NCI-H187 treated with DMSO at 0.1 percent for 48 hours (cell line): ENCODE results near the gene KISS1.
A peak's percentile ranks its signal among the peaks of the same experiment; 100 is the strongest.

ENCODE experiments used
- DNase-seq: peaks from one replicate; lab custom pipeline; 2025; lab: John Stamatoyannopoulos, UW

KISS1 gene

DNA sequence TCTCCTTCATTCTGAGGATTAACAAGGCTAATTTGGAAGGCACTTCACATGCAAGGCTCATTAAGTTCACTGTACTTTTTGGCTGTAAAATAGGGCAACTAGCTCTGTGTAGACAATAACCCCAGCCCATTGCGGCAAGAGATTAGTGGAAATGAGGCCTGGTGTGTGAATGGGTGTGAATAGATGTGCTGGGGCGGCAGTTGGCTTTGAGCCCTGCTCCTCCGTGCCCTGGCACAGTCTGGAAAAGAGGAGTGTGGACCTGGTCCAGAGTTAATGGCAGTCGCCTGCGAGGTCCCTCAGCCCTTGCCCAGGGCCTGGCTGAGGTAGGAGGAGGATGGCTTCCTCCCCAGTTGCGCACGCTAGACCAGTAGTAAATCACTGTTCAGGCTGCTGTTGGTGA is 4.8 kb downstream of the KISS1 start:
- DNase-seq, result no peak

DNA sequence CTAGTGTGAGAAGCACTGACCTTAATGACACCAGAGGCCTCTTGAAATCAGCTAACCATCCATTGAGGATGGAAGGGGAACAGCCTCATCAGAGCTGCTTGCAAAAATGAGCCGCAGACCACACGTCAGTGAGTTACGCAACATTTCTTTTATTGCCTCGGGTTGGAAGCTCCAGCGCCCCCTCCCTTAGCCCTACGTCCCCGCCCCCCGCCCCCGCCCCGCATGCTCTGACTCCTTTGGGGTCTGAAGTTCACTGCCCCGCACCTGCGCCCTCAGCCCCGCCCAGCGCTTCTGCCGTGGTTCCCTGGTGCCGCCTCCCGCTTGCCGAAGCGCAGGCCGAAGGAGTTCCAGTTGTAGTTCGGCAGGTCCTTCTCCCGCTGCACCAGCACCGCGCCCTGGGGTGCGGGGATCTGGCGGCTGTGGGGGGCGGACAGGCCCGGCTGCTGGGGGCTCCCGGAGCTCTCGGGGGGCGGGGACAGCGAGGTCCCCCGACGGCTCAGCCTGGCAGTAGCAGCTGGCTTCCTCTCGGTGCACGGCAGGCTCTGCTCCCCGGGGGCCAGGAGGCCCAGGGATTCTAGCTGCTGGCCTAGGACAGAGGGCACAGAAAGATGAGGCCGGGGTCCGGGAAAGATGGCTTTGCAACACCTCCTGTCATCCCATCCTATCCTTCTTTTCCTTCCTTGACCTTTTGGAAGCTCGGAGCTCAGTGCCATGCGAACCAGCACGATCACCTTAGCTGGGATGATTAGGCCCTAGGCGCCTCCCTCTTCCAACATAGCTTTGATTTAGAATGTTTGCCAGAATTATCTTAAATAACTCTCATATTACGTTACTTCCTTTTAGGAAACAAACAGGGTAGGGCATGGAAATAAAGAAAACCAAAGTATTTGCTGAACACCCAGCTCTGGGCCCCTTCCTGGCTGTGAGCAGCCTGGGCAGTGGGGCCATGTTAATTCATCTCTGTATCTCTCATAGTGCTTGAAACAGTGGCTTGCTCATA is 5.8 kb downstream of the KISS1 start:
- DNase-seq, result no peak

DNA sequence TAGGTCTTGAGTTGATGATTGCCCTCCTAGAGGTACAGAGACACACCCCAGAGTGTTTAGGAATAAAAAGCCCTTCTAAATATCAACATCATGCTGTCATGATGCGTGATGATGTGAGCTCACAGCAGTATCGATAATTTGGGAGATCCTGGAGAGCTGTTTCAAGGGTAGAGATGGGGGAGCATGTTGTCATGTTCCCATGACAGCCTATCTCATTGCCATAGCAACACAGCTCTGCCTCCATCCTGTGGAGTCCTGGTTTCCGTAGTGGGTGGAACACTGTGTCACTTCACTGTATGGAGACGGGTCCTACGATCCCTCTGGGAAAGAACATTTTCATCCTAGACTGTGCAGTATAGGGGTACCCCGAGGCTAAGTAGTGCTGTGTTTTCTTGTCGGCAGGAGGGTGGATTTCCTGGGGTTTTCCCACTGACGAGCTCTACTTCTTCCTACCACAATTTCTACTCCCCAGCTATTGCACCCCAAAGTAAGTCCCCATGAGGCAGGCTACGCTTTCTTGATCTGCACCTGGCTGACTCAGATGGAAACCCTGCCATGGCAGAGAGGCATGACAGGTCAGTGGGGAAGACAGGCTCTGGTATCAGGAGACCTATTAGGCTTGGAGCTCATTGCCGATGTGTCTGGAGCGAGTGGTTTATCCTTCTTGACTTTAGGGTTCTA is 7.2 kb downstream of the KISS1 start:
- DNase-seq, result no peak

DNA sequence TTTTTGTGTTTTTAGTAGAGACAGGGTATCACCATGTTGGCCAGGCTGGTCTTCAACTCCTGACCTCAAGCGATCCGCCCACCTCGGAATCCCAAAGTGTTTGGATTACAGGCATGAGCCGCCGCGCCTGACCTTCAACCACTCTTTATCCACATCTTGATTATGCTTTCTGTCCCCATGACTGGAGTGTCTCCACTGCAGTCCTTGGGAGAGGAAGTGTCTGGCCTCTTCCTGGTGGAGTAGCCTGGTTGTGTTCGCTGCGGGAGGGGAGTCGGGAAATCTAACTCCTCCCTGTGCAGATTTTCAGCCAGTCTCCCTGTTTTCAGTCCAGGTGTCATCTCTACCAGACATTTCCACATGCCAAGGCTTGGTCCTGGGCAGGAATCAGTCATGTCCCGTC is 9.7 kb downstream of the KISS1 start:
- DNase-seq, result no peak

DNA sequence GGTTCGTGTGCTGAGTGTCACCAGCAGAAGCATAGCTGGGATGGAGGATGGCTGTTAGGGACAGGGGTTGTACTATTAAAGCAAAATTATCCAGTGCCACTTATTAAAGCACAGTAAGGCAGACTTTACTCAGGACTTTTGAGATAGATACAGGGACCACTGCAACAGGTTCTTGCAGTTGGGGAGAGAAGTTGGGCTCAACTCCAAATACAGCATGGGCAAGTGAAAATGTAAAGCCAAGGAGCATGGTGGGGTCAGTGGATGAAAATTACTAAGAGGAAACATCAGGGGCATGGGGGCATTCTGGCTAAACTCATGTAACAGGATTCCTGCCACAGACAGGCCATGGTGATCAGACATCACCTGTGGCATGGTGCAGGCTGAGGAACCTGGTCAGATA is 15.2 kb downstream of the KISS1 start:
- no peak for DNase-seq

DNA sequence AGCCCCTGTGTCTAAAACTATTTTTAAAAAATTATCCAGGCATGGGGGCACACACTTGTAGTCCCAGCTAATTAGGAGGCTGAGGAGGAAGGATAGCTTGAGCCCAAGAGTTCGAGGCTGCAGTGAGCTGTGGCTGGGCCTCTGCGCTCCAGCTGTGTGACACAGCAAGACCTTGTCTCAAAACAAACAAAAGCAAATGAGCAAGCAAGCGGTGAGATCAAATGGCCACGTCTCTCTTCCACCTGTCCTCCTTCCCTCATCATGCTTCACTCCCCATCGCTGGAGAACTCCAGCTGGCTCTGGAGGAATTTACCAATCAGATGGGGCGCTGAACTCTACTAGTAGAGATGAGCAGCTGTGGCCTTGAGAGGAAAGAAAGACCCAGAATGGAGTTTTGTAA is 16.2 kb downstream of the KISS1 start:
- no peak for DNase-seq

DNA sequence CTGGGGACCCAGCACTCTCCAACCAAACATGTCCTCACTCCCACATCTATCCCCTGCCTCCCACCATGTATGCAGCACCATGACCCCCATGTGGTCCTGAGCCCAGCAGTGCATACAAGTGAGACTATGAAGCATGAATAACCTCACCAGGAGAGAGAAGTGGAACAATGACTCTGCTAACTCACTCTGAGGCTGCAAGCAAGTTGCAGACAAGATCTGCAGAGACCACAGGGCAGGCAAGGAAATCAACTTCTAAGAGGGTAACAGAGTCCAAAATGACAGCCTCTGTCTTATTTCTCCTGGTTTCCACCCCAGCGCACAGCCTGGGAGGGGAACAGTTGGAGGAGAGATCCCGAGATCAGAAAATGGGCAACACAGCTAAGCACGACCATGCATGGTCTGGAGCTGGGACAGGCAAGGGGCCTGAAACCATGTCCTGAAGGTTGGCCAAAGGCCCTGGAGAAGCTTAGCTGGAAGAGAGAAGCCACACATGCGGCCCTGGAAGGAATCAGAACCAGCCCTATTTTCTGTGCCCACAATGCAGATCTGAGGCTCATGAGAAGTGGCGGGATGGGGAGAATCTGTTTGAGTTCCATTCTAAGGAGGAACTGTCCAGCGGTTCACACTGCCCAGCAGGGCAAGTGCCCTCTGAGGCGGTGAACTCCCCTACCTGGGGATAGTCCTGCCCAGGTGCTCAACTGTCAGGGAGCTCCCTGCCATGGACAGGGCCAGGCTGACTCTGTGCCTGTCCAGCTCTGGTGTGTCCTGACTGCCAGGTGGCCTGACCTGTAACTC is 17.6 kb downstream of the KISS1 start:
- DNase-seq, result no peak

DNA sequence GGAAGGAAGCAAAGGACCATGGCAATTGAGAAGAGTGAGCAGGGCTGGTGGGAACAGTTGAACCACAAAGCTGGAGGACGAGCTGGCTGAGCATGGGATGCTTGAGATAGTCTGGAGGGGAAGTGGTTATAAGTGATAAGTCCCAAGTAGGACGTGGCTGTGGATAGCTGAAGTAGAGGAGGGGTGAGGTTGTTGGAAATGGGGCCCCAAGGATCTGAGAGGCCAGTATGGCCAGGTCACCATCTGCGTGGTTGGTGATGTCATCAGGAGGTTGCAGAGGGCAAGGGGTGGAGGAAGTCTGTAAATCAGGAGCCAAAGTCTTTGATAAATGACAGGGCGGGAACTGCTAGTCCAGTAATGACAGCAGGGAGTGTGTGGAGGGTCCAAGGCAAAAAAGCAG is 19.2 kb downstream of the KISS1 start:
- DNase-seq, result no peak

DNA sequence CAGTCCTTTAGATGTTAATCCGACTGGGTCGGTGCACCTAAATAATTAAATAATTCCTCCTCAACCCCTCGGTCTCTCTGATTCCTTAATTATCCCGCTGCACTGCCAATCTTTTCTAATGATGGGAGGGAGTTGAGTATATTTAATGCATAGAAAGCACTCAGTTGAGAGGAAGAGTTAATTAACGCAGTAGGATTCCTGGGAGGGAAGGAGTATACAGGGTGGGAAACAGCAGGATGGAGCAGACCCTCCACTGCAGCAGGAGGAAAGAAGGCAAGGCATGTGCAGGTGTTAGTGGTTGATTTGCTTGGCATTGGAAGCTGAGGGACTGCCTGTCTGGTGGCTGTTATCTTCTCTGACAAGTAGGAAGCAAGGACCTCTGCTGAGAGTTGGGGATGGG is 20.2 kb downstream of the KISS1 start:
- no peak for DNase-seq

DNA sequence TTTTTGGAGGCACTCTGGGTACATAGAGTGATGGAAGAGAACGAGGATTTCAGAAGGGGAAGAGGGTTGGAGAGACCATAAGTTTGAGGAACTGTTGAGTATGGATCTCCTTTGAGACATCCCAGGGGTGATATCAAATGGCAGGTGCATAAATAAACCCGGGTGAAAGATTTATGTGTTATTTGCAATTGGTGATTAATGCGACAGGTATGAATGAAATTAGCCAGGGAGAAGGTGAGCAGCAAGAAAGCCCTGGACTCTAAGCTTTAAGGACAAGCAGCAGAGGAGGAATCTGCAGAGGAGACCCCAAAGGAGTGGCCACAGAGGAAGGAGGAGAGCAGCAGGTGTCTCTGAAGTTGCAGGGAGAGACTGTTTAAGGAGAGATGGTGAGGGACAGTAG is 21.3 kb downstream of the KISS1 start:
- no peak for DNase-seq

DNA sequence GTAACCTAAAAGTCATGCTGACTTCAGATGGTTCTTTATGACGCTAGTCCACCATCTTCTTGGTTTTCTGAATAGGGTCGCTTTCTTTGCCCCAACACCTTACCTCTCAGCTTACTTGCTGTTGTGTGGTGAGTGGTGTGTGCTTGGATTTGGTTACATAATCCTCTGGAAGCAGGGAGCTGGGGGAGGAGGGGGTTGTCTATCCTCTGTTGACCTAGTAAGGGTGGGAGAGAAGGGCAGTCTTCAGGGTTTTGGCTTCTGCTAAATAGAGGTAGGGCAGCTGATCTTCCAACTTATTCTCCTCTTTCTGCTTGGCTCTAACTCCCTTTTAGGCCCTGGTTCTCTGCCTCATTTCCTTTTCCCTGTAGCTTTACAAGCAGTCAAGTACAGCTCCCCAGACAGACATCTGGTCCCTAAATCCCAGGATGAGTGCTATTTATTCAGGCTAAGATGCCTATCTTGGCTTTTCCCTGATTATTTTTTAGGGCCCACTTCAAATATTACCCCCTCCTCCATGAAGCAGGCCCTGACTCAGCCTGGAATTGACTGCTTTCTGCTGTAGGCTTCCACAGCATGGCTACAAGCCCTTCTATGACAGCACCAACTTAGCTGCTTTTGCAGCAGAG is 23.8 kb downstream of the KISS1 start:
- no peak for DNase-seq

DNA sequence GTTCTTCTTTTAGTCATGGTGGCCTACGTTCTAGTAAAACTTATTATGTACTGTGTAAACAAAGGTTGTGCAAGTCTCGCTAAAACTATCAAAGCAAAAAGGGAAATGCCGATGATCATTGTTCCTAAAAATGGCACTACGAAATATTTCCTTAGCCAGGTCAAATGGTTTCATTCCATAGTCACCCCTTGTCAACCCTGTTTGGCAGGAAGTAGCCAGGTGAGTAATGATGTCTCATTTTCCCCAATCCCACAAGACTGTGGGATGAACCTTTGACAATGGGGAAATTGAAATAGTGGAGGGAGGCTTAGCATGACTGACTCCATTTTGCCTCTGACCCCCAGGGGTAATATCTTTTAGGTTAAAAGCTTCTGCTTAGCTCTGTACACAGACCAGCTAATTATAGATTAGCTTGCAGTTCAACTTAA is 24.5 kb downstream of the KISS1 start:
- DNase-seq, result no peak

DNA sequence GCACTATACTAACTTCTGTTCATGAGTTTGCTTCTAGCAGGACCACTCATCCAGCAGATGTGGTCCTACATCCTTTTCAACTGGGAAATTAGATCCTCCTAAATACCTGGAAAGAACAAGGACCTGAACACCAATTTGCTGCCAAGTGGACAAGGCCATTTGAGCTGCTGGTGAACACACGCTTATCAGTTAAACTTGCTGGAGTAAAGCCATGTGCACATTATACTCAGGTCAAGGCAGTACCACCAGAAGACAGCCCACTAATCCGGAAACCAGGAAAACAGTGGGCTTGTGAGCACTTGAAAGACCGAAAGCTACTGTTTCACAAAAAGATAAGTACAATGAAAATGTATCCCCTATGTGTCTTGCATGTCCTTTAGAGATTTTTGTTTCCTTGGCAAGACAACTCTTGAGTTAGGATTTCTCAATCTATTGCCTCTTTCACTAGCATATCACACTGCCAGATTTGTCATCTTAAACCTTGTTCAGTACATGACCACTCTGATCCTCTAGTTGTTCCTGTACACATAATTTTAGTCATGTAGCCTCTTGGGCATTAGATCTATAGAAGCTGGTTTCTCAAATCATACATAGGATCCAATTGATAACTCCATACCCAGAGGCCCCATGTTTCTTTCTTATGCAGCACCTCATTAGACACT is 25.7 kb downstream of the KISS1 start:
- no peak for DNase-seq

DNA sequence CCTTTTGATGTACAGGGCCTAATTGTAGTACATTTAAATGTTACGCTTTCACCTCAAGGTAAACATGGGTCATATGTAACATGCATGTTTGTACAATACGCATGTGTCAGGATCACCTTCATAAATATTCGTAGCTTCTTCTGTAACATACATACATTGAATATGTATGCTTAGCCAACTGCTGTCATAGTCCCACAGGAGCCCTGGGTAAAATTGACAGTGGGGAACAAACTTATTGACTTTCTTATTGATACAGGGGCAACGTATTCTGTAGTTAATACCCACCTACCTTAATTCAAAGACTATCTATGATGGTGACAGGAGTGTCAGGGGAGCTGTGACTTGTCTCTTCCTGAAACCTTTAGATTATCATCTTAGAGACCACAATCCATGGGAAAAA is 26.4 kb downstream of the KISS1 start:
- no peak for DNase-seq

DNA sequence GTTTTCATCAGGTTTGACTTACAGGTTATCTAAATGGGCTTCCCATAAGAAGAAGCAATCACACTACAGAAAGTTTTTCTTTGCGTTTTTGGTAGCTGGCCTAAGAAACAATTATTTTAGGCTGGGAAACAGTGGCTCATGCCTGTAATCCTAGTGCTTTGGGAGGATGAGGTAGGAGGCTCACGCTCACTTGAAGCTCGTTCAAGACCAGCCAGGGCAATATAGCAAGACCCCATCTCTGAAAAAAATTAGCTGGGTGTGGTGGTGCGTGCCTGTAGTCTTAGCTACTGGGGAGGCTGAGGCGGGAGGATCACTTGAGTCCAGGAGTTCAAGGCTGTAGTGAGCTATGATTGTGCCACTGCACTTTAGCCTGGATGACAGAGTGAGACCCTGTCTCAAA is 28.6 kb downstream of the KISS1 start:
- DNase-seq, result no peak

DNA sequence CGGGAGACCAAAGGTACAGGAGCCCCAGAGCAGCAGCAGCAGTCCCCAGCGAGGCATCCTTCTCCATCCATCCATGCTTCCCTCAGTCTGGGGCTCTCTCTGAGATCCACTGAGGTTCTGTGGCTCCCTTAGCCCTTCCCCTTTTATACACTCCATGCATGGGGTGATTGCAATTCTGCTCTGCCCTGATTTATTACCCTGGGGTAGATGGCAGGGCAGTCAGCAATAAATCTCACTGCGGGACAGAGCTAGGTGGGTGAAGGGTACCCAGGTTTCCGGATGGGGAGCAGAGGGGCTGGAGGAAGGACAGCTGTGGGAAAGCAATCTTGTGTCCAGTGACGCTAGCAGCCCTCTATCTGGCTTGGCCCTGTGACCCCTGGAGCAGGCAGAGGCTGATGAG is 30.1 kb downstream of the KISS1 start, which contains the start of gene REN:
Gene REN, minus strand, starts transcription at position 119 of the 400 bp plus-strand sequence. Its CDS starts 44 bp downstream, at position 75.
- no peak for DNase-seq

DNA sequence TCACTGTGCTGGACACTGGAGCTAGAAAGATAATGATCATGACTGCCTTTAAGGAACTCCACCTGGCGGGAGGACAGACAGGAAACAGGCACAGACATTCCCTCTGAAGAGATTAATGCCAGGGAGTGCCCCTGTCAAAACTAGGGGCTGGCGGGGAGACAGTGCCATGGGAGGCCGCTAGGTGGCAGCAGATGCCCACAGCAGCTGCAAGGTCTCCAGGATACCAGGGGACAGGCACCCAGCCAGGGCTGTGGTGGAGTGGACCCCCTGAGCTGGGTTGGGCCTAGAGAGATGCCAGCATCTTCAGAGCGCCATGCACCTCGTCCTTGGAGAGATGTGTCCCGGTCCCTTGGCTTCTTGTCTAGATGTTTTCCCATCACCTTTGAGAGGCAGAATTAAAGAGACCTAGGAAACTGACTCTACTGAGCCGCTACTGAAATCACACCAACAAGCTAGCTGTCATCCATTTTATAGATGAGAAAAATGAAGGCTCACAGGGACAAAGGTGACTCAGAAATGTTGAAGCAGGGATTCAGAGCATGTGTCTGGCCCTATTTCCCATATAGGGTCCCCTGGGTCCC is 33.7 kb downstream of the KISS1 start:
- peak; percentile 92 for DNase-seq

DNA sequence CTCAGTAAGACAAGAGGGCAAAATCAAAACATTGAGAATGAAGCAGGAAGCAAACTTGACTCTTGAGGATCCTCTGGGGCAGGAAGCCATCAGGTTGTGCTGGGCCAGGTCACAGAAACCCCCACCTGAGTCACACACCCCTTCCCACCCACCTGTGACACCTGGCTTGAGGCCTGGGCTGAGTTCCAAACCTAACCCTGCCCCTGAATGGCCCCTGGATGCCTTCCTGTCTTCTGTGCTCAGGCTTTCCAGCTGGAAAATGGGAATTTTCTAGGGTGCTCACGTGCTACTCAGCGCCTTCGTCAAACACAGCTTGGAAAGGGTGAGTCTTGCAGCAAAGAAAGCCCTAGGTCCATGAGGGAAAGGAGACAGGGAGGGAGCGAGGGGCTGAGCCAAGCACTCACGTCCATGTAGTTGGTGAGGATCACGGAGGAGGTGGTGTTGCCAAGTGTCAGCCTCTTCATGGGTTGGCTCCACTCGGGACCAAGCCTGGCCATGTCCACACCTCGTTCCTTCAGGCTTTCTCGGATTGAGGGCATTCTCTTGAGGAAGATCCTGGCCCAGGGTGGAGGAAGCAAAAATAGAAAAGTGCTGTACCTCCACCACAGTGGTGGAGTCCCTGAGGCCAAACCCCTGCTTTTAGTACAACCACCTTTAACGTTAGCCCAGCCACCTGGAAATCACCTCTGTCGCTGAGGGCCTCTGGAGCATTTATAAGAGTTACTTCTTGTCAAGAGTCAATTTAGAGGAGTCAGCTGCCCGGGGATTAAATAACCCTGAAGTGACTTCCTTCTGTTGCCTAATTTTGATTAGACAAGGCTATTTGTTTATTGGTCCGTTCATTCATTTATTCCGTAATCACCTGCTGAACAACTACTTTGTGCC is 34.4 kb downstream of the KISS1 start:
- DNase-seq, result no peak

DNA sequence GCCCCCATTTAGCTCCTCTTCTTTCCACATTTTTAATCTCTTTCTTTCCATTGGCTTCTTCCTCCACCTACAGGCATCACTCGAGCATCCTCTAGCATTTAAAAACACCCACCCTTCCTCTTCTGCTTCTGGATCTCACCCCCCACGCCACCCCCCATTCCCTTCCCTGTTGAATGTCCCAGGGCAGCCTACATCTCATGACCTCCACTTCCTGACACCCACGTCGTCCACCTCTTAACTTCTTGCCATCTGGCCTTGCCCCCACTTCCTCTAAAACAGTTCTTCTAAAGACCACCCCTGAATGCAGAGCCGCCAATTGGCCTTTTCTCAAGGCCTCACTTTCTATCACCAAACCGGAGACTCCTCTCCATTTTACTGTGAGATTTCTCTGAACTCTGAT is 38.3 kb downstream of the KISS1 start:
- no peak for DNase-seq

DNA sequence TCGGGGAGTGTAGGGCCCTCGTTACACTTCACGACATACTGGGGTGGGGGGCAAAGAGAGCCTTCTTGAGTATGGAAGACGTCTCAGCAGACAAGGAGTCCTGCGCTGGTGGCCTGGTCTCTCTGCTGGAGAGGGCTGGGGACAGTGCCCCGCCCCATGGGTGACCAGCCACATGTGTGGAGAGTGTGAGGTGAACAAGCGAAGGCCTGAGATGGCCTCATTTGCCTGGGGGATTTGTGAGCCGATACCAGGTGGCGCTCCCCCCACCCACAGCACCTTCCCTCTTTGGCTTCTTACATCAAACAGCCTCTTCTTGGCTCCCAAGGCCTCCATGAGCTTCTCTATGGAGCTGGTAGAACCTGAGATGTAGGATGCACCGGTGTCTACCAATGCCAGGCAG is 40.4 kb downstream of the KISS1 start:
- no peak for DNase-seq
